Osteocyte (in vitro differentiated cells): ENCODE measurements around the gene PRIMPOL. TPM values are rescaled to one million over a fixed set of nuclear protein-coding genes. Genes with fewer than 3 reads are reported as not detected.
A peak's percentile ranks its signal among the peaks of the same experiment; 100 is the strongest.
"Not testable (repeated sequence)": the region's sequence is repeated elsewhere in the genome, so short reads cannot be mapped to it uniquely, and the experiment has no call there.

Experiments used
- DNase-seq: peaks from one replicate; pipeline ENCODE4 v3.0.0; 2021; ENCODE audit warnings: mixed read lengths; ENCODE audit not compliant: unreplicated experiment; ENCODE audit errors: extremely low spot score
- H3K27ac Mint-ChIP-seq: one replicate; pipeline ENCODE4 v1.8.0; 2021; ENCODE audit warnings: mild to moderate bottlenecking, mixed read lengths; ENCODE audit not compliant: unreplicated experiment
- H3K27me3 Mint-ChIP-seq: one replicate; pipeline ENCODE4 v1.8.0; 2021; ENCODE audit warnings: mixed read lengths; ENCODE audit not compliant: unreplicated experiment
- H3K36me3 Mint-ChIP-seq: one replicate; pipeline ENCODE4 v1.8.0; 2021; ENCODE audit warnings: mixed read lengths; ENCODE audit not compliant: unreplicated experiment
- H3K4me1 Mint-ChIP-seq: one replicate; pipeline ENCODE4 v1.8.0; 2021; ENCODE audit warnings: mixed read lengths; ENCODE audit not compliant: unreplicated experiment
- H3K4me3 Mint-ChIP-seq: one replicate; pipeline ENCODE4 v1.8.0; 2021; ENCODE audit warnings: mild to moderate bottlenecking, moderate library complexity, mixed read lengths; ENCODE audit not compliant: unreplicated experiment
- H3K9me3 Mint-ChIP-seq: one replicate; pipeline ENCODE4 v1.8.0; 2021; ENCODE audit warnings: mixed read lengths; ENCODE audit not compliant: unreplicated experiment
- total RNA-seq: library from RNA; stranded (reverse); gene quantifications from 2 replicates; pipeline ENCODE4 v1.2.1, GENCODE V29; 2021
- TF ChIP-seq, protein P1 (sequence below): fragments of 200-600 bp; sonication (generic); IDR thresholded peaks from 2 replicates; pipeline ENCODE4 v1.5.0; 2021; ENCODE audit warnings: antibody characterized with exemption, mild to moderate bottlenecking, moderate library complexity

The PRIMPOL gene
- total RNA-seq, 1 donor from 2014 or later: 17.5 TPM

DNA sequence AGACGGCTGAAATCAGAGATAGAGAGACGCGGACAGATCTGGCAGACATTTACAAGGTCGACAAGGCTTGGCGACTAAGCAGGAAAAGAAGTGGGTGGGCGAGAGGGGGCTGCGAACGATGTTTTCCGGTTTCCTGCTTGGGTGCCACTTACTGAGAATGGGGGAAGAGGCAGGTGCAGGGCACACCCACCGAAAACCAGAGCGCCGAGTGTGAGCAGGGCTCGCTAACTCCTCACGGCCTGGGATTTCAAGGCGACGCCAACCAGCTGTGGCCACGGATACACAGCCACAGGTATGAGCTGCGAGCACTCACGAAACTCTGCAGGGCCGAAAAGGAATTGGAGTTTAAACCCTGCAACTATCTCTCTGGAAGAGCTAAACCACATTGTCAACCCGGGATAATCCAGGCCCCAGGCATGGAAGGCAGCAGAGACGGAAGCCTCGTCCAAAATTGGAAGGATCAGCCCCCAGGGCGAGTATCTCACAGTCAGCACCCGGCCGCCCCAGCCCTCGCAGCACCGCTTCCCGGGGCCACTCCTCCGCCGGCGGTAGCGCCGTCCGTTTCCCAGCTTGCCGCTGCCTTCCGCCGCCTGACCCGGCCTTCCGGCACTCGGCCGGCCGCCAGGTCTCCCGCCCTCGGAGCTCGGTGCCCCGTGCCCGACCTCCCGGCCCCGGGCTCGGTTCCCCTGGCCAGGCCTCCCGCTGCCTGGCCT lies 1.1 kb upstream of the PRIMPOL start:
- Mint-ChIP-seq H3K27me3 (no peaks in the 10 kb centered on the region), H3K4me1 (peaks cover 69% of the 10 kb centered on the region), H3K36me3 (peaks cover 2% of the 10 kb centered on the region), H3K4me3 (peak overlapping the region; percentile 86), H3K9me3 (no peaks in the 10 kb centered on the region), H3K27ac (peak overlapping the region; percentile 89)
- no peak for DNase-seq
- TF ChIP-seq, protein P1, sequence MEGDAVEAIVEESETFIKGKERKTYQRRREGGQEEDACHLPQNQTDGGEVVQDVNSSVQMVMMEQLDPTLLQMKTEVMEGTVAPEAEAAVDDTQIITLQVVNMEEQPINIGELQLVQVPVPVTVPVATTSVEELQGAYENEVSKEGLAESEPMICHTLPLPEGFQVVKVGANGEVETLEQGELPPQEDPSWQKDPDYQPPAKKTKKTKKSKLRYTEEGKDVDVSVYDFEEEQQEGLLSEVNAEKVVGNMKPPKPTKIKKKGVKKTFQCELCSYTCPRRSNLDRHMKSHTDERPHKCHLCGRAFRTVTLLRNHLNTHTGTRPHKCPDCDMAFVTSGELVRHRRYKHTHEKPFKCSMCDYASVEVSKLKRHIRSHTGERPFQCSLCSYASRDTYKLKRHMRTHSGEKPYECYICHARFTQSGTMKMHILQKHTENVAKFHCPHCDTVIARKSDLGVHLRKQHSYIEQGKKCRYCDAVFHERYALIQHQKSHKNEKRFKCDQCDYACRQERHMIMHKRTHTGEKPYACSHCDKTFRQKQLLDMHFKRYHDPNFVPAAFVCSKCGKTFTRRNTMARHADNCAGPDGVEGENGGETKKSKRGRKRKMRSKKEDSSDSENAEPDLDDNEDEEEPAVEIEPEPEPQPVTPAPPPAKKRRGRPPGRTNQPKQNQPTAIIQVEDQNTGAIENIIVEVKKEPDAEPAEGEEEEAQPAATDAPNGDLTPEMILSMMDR: no peak

DNA sequence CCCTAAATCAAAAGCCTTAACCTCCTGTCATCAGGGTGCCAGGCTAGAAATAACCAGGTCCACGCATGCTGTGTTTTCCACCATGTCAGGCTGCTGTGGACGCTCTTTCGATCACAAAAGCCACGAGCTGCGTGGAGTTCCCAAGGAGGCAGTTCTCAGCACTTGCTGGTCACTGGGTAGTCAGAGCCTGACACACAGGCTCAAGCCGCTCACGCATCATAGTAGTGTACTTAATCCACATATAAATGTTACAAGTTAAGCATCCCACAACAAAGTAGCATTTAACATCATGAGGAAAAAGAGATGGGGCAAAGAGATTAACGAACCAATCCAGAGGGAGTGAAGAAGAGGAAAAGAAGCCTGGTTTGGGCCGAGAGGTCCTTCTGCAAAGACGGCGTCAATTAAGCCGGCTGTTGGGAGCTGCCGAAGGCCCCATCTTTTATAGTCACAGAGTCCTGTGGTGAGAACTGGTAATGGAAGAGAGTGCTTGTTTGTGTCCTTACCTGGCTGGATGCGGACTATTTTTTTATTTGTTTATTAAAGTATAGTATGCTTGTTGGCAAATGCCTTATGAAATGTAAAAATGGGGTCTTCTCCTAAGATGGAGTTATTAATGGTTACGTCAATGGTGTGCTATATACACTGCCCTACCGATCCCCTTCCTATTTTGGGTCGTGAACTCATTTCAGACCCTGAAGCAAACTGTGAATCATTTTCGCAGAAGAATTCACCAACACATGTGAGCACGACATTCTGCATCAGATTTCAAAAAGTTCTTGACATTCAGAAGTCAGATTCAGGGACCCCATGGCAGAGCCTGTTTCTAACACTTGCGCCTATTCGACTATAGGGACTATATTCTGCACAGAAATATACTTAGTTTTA lies 675 bp downstream of the PRIMPOL start:
- peaks cover 60% of the 10 kb centered on the region for H3K4me1 Mint-ChIP-seq
- no peak for DNase-seq
- peak overlapping the region; percentile 84 for H3K4me3 Mint-ChIP-seq
- H3K27ac Mint-ChIP-seq: peak overlapping the region; percentile 92
- TF ChIP-seq, protein P1: no peak
- H3K9me3 Mint-ChIP-seq: no peaks in the 10 kb centered on the region
- H3K27me3 Mint-ChIP-seq: no peaks in the 10 kb centered on the region
- peaks cover under 1% of the 10 kb centered on the region for H3K36me3 Mint-ChIP-seq

DNA sequence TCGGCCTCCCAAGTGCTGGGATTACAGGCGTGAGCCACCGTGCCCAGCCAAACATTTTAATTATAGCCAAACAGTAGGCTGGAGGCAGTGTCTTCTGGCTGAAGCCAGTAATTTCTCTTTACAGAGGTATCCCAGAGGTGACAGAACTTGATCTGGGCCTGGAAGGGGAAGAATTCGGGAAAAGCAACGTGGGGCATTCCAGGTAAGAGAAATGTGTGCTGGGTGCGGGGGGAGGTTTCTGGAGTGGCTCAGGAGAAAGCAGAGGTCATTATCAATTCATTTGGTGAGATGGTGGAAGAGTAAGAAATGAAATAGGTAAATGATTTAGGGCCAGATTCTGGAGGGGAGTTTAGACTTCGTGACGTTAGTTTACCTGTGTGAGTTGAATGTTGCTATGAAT lies 2.4 kb downstream of the PRIMPOL start:
- Mint-ChIP-seq H3K27ac (no peak overlapping the region), H3K9me3 (no peaks in the 10 kb centered on the region), H3K36me3 (peaks cover 6% of the 10 kb centered on the region), H3K27me3 (no peaks in the 10 kb centered on the region), H3K4me1 (peaks cover 47% of the 10 kb centered on the region), H3K4me3 (no peak overlapping the region)
- TF ChIP-seq, protein P1: no peak
- no peak for DNase-seq

DNA sequence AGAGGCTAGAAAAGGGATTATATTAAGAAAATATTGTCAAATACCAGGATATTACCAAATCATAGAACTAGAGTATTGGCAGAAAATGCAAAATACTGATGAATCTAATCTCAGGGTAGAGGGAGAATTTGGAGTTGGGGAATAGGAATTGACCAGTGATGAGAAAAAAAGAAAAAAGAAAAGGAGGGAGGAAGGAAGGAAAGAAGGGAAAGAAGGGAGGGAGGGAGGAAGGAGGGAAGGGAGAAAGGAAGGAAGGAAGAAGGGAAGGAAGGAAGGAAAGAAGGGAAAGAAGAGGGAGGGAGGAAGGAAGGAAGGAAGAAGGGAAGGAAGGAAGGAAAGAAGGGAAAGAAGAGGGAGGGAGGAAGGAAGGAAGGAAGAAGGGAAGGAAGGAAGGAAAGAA lies 3.1 kb downstream of the PRIMPOL start:
- not testable (repeated sequence) for DNase-seq, H3K36me3 Mint-ChIP-seq, H3K27me3 Mint-ChIP-seq, H3K4me3 Mint-ChIP-seq, H3K9me3 Mint-ChIP-seq
- Mint-ChIP-seq H3K4me1 (peaks cover 39% of the 10 kb centered on the region), H3K27ac (peak overlapping the region; percentile 2)

DNA sequence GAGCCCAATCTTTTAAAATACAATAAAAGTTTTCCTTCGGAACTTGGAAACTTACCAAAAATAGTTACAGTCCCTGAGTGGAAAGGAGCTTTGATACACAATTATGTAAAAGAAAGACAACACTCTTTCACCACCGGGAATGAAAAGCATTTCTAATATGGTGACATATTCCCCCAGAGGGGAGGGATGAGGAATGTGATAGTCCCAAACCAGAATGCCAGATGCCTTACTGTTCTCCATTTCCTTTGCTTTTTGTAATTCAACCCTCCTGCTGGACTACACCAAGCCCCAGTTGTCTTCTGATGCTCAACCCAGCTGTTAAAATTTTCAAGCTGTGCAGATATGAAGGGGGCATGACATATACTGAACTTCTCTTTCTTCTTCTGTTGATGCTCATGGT lies 4.1 kb downstream of the PRIMPOL start:
- Mint-ChIP-seq H3K27me3 (no peaks in the 10 kb centered on the region), H3K27ac (peak overlapping the region; percentile 80), H3K9me3 (no peaks in the 10 kb centered on the region), H3K36me3 (peaks cover 9% of the 10 kb centered on the region), H3K4me1 (peaks cover 32% of the 10 kb centered on the region), H3K4me3 (no peak overlapping the region)
- TF ChIP-seq, protein P1: no peak
- no peak for DNase-seq
